HepG2 (cell line): ENCODE results near the gene NUBP2. TPM values are rescaled to one million over a fixed set of nuclear protein-coding genes. Genes with fewer than 3 reads are reported as not detected.

Experiments
- FOXA1 ChIP-seq, 2 experiments: fragments of 450-650 bp in 1 of 2; sonication (generic) in 1 of 2; formaldehyde crosslinking in 1 of 2; IDR thresholded peaks; 2 replicates each; pipeline versions ENCODE4 v1.4.0 to v1.6.1; 2016 to 2020; ENCODE audit warnings: missing genetic modification reagents in 1 of 2
- MED8 ChIP-seq: sonication (generic); formaldehyde crosslinking; IDR thresholded peaks from 2 replicates; pipeline ENCODE4 v1.8.1; 2023; ENCODE audit warnings: mild to moderate bottlenecking, missing genetic modification reagents; ENCODE audit not compliant: insufficient replicate concordance
- NR2F1 ChIP-seq, 2 experiments: fragments of 450-650 bp in 1 of 2; formaldehyde crosslinking in 1 of 2; IDR thresholded peaks; 2 replicates each; pipeline versions ENCODE4 v1.5.0 to v1.6.1; 2016 to 2020; ENCODE audit warnings: mild to moderate bottlenecking in 1 of 2, missing compliant biosample characterization in 1 of 2, missing genetic modification reagents in 1 of 2, moderate library complexity in 1 of 2
- PTBP1 ChIP-seq: fragments of 200-400 bp; formaldehyde crosslinking; IDR thresholded peaks from 2 replicates; pipeline ENCODE4 v1.6.1; 2018; ENCODE audit warnings: low read length, low read depth; ENCODE audit not compliant: poor library complexity, severe bottlenecking
- SATB2 ChIP-seq: sonication (generic); formaldehyde crosslinking; IDR thresholded peaks from 2 replicates; pipeline ENCODE4 v1.5.0; 2020; ENCODE audit warnings: missing genetic modification reagents
- SCMH1 ChIP-seq: sonication (generic); formaldehyde crosslinking; IDR thresholded peaks from 2 replicates; pipeline ENCODE4 v1.9.0; 2021; ENCODE audit warnings: missing genetic modification reagents, mild to moderate bottlenecking, borderline replicate concordance
- TRIM24 ChIP-seq: sonication (generic); formaldehyde crosslinking; IDR thresholded peaks from 2 replicates; pipeline ENCODE4 v1.8.0; 2022; ENCODE audit warnings: mild to moderate bottlenecking, missing genetic modification reagents
- ZNF224 ChIP-seq: sonication (generic); formaldehyde crosslinking; IDR thresholded peaks from 2 replicates; pipeline ENCODE4 v1.5.0; 2020; ENCODE audit warnings: mild to moderate bottlenecking, missing genetic modification reagents
- ZNF572 ChIP-seq: sonication (generic); formaldehyde crosslinking; IDR thresholded peaks from 2 replicates; pipeline ENCODE4 v1.5.1; 2020; ENCODE audit warnings: mild to moderate bottlenecking, missing genetic modification reagents
- ZNF816 ChIP-seq: sonication (generic); formaldehyde crosslinking; IDR thresholded peaks from 2 replicates; pipeline ENCODE4 v1.8.0; 2022; ENCODE audit warnings: missing genetic modification reagents, mild to moderate bottlenecking, borderline replicate concordance
- polyA plus RNA-seq, 8 experiments: library from polyadenylated mRNA; depleted of rRNA in 3 of 8; stranded (reverse) in 7 of 8; unstranded in 1 of 8; fragments of >200 nt; fragmentation: Illumina TruSeq in 4 of 8; extraction: Trizol in 4 of 8; gene quantifications; 2 replicates each; pipeline versions ENCODE4 v1.2.1 to v1.2.3, GENCODE V29; 2011 to 2016; ENCODE audit warnings: low read depth in 4 of 8, missing spikeins in 1 of 8, mixed read lengths in 1 of 8; ENCODE audit not compliant: insufficient read depth in 1 of 8
- total RNA-seq, 5 experiments: library from RNA; depleted of rRNA; stranded (reverse); fragments of >200 nt; fragmentation: Illumina TruSeq; extraction: Trizol; gene quantifications; 2 replicates each; pipeline ENCODE4 v1.2.3, GENCODE V29; 2016; ENCODE audit warnings: low read depth in 1 of 5
- TF ChIP-seq, protein P1 (sequence below): sonication (generic); formaldehyde crosslinking; IDR thresholded peaks from 2 replicates; pipeline ENCODE4 v1.5.0; 2020; ENCODE audit warnings: mild to moderate bottlenecking, missing genetic modification reagents, borderline replicate concordance
- TF ChIP-seq, protein P2 (sequence below): sonication (generic); formaldehyde crosslinking; IDR thresholded peaks from 2 replicates; pipeline ENCODE4 v1.5.1; 2020; ENCODE audit warnings: missing genetic modification reagents, mild to moderate bottlenecking, borderline replicate concordance
- TF ChIP-seq, protein P3 (sequence below): sonication (generic); formaldehyde crosslinking; IDR thresholded peaks from 2 replicates; pipeline ENCODE4 v1.4.0; 2020; ENCODE audit warnings: missing genetic modification reagents
- TF ChIP-seq, protein P4 (sequence below): sonication (generic); formaldehyde crosslinking; IDR thresholded peaks from 2 replicates; pipeline ENCODE4 v1.4.0; 2020; ENCODE audit warnings: missing genetic modification reagents, borderline replicate concordance

NUBP2 gene
- total and polyA plus RNA-seq, 2 of the 13 experiments (the other 11 are each of a cell fraction or from before 2014, with no cell fraction given) = 25.7 to 61.5 TPM

DNA sequence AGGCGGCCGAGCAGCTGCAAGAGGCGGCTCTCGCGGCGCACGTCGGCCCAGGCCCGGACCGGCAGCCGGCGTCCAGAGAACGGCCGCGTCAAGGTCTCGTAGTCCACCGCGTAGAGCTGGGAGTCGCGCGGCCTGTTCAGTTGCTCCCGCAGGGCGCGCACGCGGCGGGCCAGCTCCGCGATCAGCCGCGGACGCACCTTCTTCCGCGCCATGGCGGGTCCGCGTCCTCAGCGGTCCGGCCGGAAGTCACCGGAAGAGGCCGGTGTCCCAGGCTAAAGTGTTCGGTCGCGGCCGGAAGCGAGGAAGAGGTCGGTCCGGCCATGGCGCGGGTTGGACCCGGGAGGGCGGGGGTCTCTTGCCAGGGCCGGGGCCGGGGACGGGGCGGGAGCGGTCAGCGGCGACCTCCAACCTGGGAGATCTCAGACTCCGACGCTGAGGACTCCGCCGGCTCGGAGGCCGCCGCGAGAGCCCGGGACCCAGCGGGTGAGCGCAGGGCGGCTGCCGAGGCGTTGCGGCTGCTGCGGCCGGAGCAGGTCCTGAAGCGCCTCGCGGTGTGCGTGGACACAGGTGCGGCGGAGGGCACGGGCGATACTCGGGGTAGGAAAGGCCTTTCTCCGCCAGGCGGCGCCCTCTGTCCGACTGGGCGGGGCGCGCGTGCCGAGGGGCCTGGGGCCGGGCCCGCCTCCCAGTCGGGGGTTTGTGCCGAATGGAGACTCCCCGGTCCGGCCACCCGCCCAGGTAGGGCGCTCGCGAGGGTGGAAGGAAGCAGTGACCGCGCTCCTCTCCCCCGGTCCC lies 9.7 kb upstream of the NUBP2 start, which contains the start of gene MRPS34 (continued):
- TF ChIP-seq, protein P1, sequence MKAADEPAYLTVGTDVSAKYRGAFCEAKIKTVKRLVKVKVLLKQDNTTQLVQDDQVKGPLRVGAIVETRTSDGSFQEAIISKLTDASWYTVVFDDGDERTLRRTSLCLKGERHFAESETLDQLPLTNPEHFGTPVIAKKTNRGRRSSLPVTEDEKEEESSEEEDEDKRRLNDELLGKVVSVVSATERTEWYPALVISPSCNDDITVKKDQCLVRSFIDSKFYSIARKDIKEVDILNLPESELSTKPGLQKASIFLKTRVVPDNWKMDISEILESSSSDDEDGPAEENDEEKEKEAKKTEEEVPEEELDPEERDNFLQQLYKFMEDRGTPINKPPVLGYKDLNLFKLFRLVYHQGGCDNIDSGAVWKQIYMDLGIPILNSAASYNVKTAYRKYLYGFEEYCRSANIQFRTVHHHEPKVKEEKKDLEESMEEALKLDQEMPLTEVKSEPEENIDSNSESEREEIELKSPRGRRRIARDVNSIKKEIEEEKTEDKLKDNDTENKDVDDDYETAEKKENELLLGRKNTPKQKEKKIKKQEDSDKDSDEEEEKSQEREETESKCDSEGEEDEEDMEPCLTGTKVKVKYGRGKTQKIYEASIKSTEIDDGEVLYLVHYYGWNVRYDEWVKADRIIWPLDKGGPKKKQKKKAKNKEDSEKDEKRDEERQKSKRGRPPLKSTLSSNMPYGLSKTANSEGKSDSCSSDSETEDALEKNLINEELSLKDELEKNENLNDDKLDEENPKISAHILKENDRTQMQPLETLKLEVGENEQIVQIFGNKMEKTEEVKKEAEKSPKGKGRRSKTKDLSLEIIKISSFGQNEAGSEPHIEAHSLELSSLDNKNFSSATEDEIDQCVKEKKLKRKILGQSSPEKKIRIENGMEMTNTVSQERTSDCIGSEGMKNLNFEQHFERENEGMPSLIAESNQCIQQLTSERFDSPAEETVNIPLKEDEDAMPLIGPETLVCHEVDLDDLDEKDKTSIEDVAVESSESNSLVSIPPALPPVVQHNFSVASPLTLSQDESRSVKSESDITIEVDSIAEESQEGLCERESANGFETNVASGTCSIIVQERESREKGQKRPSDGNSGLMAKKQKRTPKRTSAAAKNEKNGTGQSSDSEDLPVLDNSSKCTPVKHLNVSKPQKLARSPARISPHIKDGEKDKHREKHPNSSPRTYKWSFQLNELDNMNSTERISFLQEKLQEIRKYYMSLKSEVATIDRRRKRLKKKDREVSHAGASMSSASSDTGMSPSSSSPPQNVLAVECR (CRISPR knock-in tag) = peak; percentile 97
- no peak for TF ChIP-seq ZNF572 (CRISPR knock-in tag)
- TF ChIP-seq, protein P2, sequence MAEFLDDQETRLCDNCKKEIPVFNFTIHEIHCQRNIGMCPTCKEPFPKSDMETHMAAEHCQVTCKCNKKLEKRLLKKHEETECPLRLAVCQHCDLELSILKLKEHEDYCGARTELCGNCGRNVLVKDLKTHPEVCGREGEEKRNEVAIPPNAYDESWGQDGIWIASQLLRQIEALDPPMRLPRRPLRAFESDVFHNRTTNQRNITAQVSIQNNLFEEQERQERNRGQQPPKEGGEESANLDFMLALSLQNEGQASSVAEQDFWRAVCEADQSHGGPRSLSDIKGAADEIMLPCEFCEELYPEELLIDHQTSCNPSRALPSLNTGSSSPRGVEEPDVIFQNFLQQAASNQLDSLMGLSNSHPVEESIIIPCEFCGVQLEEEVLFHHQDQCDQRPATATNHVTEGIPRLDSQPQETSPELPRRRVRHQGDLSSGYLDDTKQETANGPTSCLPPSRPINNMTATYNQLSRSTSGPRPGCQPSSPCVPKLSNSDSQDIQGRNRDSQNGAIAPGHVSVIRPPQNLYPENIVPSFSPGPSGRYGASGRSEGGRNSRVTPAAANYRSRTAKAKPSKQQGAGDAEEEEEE (CRISPR knock-in tag) = no peak
- TF ChIP-seq SCMH1 = no peak
- TF ChIP-seq MED8 (CRISPR knock-in tag) = peak; percentile 90
- no peak for TF ChIP-seq TRIM24 (CRISPR knock-in tag)
- TF ChIP-seq NR2F1 (CRISPR knock-in tag; IDR thresholded peaks at IDR 0.05) = peak in 1 of 2 experiments; percentile 11; a peak in 1 of 4 replicates
- no peak for TF ChIP-seq PTBP1
- TF ChIP-seq, protein P3, sequence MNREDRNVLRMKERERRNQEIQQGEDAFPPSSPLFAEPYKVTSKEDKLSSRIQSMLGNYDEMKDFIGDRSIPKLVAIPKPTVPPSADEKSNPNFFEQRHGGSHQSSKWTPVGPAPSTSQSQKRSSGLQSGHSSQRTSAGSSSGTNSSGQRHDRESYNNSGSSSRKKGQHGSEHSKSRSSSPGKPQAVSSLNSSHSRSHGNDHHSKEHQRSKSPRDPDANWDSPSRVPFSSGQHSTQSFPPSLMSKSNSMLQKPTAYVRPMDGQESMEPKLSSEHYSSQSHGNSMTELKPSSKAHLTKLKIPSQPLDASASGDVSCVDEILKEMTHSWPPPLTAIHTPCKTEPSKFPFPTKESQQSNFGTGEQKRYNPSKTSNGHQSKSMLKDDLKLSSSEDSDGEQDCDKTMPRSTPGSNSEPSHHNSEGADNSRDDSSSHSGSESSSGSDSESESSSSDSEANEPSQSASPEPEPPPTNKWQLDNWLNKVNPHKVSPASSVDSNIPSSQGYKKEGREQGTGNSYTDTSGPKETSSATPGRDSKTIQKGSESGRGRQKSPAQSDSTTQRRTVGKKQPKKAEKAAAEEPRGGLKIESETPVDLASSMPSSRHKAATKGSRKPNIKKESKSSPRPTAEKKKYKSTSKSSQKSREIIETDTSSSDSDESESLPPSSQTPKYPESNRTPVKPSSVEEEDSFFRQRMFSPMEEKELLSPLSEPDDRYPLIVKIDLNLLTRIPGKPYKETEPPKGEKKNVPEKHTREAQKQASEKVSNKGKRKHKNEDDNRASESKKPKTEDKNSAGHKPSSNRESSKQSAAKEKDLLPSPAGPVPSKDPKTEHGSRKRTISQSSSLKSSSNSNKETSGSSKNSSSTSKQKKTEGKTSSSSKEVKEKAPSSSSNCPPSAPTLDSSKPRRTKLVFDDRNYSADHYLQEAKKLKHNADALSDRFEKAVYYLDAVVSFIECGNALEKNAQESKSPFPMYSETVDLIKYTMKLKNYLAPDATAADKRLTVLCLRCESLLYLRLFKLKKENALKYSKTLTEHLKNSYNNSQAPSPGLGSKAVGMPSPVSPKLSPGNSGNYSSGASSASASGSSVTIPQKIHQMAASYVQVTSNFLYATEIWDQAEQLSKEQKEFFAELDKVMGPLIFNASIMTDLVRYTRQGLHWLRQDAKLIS (CRISPR knock-in tag) = peak; percentile 57; the same call in 1 of the 2 replicates
- TF ChIP-seq ZNF224 = peak; percentile 81
- 0 out of 2 replicates have a peak, but pooled peaks have one; percentile 14 for TF ChIP-seq ZNF816 (CRISPR knock-in tag)
- TF ChIP-seq SATB2 (CRISPR knock-in tag) = peak; percentile 60; the same call in 1 of the 2 replicates
- no peak for TF ChIP-seq FOXA1 (IDR thresholded peaks at IDR 0.05)
- TF ChIP-seq FOXA1 (CRISPR knock-in tag; IDR thresholded peaks at IDR 0.05) = peak; percentile 32
- TF ChIP-seq, protein P4, sequence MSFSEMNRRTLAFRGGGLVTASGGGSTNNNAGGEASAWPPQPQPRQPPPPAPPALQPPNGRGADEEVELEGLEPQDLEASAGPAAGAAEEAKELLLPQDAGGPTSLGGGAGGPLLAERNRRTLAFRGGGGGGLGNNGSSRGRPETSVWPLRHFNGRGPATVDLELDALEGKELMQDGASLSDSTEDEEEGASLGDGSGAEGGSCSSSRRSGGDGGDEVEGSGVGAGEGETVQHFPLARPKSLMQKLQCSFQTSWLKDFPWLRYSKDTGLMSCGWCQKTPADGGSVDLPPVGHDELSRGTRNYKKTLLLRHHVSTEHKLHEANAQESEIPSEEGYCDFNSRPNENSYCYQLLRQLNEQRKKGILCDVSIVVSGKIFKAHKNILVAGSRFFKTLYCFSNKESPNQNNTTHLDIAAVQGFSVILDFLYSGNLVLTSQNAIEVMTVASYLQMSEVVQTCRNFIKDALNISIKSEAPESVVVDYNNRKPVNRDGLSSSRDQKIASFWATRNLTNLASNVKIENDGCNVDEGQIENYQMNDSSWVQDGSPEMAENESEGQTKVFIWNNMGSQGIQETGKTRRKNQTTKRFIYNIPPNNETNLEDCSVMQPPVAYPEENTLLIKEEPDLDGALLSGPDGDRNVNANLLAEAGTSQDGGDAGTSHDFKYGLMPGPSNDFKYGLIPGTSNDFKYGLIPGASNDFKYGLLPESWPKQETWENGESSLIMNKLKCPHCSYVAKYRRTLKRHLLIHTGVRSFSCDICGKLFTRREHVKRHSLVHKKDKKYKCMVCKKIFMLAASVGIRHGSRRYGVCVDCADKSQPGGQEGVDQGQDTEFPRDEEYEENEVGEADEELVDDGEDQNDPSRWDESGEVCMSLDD (CRISPR knock-in tag) = peak; percentile 73; the same call in 1 of the 2 replicates
